Lung (tissue), 12 donors: ENCODE measurements around the gene RELN. TPM values are rescaled to one million over a fixed set of nuclear protein-coding genes. Genes with fewer than 3 reads are reported as not detected.
A peak's percentile ranks its signal among the peaks of the same experiment; 100 is the strongest.

ENCODE experiments used
- ATAC-seq: fragments of 200-7000 bp; cut with Tn5 transposase; one replicate; pipeline ENCODE4 v1.9.1; 2020; ENCODE audit warnings: moderate number of reproducible peaks; ENCODE audit not compliant: insufficient read depth, low FRiP score
- DNase-seq, 3 donors: peaks; one replicate each; pipeline ENCODE4 v3.0.0-alpha.2; 2013 to 2017
- H3K27ac ChIP-seq, 2 donors: one replicate each; pipeline ENCODE4 v1.5.1; 2013; ENCODE audit warnings: mild to moderate bottlenecking in 2 of 2, moderate library complexity in 2 of 2, control low read depth in 1 of 2, inconsistent platforms in 1 of 2, low read depth in 1 of 2, low read length in 1 of 2
- H3K27me3 ChIP-seq, 3 donors: one replicate each; pipeline ENCODE4 v1.5.1; 2013; ENCODE audit warnings: low read length in 2 of 3; ENCODE audit not compliant: control insufficient read depth in 3 of 3, insufficient read depth in 3 of 3
- H3K36me3 ChIP-seq, 4 donors: one replicate each; pipeline ENCODE4 v1.5.1; 2013; ENCODE audit warnings: low read length in 4 of 4, mild to moderate bottlenecking in 1 of 4, moderate library complexity in 1 of 4; ENCODE audit not compliant: control insufficient read depth in 4 of 4, insufficient read depth in 4 of 4
- H3K4me1 ChIP-seq, 5 donors: one replicate each; pipeline ENCODE4 v1.5.1; 2013; ENCODE audit warnings: low read length in 5 of 5, mild to moderate bottlenecking in 2 of 5, moderate library complexity in 1 of 5; ENCODE audit not compliant: control insufficient read depth in 5 of 5, insufficient read depth in 5 of 5
- H3K4me3 ChIP-seq: one replicate; pipeline ENCODE4 v1.5.1; 2013; ENCODE audit warnings: mild to moderate bottlenecking, control low read depth, moderate library complexity
- H3K9ac ChIP-seq, 2 donors: one replicate each; pipeline ENCODE4 v1.5.1; 2013; ENCODE audit warnings: low read length in 2 of 2, control low read depth in 1 of 2; ENCODE audit not compliant: insufficient read depth in 1 of 2
- H3K9me3 ChIP-seq, 4 donors: one replicate each; pipeline ENCODE4 v1.5.1; 2013; ENCODE audit warnings: low read length in 3 of 4, mild to moderate bottlenecking in 1 of 4, moderate library complexity in 1 of 4; ENCODE audit not compliant: control insufficient read depth in 4 of 4, insufficient read depth in 3 of 4
- WGBS, 2 donors: extraction: QIAGEN DNeasy Blood & Tissue Kit; methylation state at CpG; one replicate each; pipeline ENCODE4 v1.1.7; 2013; 5-methylcytosine and 5-hydroxymethylcytosine counted together
- polyA plus RNA-seq, 2 donors: library from polyadenylated mRNA; stranded (reverse); fragments of 200-250 nt; gene quantifications; one replicate each; pipeline ENCODE4 v1.2.1, GENCODE V29; 2013
- total RNA-seq, 2 donors: library from RNA; depleted of rRNA in 1 of 2; stranded (reverse); fragments of >200 nt in 1 of 2; gene quantifications; one replicate each; pipeline ENCODE4 v1.2.1, GENCODE V29; 2014 to 2021
- TF ChIP-seq, protein P1 (sequence below): IDR thresholded peaks from 2 replicates; pipeline ENCODE4 v1.5.1; 2012; ENCODE audit warnings: mild to moderate bottlenecking; ENCODE audit errors: control extremely low read depth, extremely low read depth
- donor health status: control.
- donor health status: control.
- donor health status: Bipolar disorder and iron deficiency.
- donor health status: healthy.
- donor health status: DM: yes; HTN: yes; CAD: no.

Gene RELN
- total and polyA plus RNA-seq, 4 donors, result 0.24 to 7.7 (median 2.0) TPM

- TF ChIP-seq, protein P1, sequence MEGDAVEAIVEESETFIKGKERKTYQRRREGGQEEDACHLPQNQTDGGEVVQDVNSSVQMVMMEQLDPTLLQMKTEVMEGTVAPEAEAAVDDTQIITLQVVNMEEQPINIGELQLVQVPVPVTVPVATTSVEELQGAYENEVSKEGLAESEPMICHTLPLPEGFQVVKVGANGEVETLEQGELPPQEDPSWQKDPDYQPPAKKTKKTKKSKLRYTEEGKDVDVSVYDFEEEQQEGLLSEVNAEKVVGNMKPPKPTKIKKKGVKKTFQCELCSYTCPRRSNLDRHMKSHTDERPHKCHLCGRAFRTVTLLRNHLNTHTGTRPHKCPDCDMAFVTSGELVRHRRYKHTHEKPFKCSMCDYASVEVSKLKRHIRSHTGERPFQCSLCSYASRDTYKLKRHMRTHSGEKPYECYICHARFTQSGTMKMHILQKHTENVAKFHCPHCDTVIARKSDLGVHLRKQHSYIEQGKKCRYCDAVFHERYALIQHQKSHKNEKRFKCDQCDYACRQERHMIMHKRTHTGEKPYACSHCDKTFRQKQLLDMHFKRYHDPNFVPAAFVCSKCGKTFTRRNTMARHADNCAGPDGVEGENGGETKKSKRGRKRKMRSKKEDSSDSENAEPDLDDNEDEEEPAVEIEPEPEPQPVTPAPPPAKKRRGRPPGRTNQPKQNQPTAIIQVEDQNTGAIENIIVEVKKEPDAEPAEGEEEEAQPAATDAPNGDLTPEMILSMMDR, result no peak
- DNase-seq, result no peak
- no peak for ATAC-seq
- H3K4me3 ChIP-seq, result no peak overlapping the region
- no peaks in the 10 kb centered on the region for H3K27me3 ChIP-seq
- no peaks in the 10 kb centered on the region for H3K9me3 ChIP-seq
- no peak overlapping the region for H3K27ac ChIP-seq
- no peaks in the 10 kb centered on the region for H3K36me3 ChIP-seq
- H3K9ac ChIP-seq, result no peak overlapping the region
- H3K4me1 ChIP-seq, result no peaks in the 10 kb centered on the region
These were observed 132.5 kb downstream of the RELN start for GRCh38 chr7:103856929-103857328.

DNA sequence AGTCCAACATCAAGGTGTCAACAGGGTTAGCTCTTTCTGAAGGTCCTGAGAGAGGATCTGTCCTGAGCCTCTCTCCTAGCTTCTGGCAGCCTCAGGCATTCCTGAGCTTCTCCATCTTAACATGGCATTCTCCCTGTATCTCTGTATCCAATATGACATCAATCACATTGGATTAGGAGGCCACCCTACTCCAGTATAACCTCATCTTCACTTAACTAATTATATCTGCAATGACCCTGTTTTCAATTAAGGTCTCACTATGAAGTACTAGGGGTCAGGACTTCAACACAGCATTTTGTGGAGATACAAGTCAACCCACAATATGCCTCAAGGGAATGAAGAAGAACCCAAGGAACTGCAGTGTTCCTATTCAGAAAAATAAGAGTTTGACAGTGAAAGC, 133.8 kb downstream of the RELN start:
- H3K27ac ChIP-seq, result no peak overlapping the region
- no peaks in the 10 kb centered on the region for H3K36me3 ChIP-seq
- no peak for DNase-seq
- ATAC-seq, result no peak
- no peak overlapping the region for H3K9ac ChIP-seq
- no peaks in the 10 kb centered on the region for H3K27me3 ChIP-seq
- H3K4me3 ChIP-seq, result no peak overlapping the region
- no peaks in the 10 kb centered on the region for H3K9me3 ChIP-seq
- TF ChIP-seq, protein P1, result no peak
- no peaks in the 10 kb centered on the region for H3K4me1 ChIP-seq

GRCh38 chr7:103854611-103855010, 134.8 kb downstream of the RELN start:
- TF ChIP-seq, protein P1, result no peak
- H3K4me3 ChIP-seq, result no peak overlapping the region
- H3K27ac ChIP-seq, result no peak overlapping the region
- H3K27me3 ChIP-seq, result no peaks in the 10 kb centered on the region
- no peak for ATAC-seq
- H3K9me3 ChIP-seq, result no peaks in the 10 kb centered on the region
- H3K9ac ChIP-seq, result no peak overlapping the region
- DNase-seq, result no peak
- no peaks in the 10 kb centered on the region for H3K4me1 ChIP-seq
- 78 to 86% methylated on average over 3 of the region's 3 CpGs for WGBS, 2 donors
- no peaks in the 10 kb centered on the region for H3K36me3 ChIP-seq

- peak in 1 of 3 donors; percentile 75 for DNase-seq
- Histone ChIP-seq H3K4me1 (no peaks in the 10 kb centered on the region), H3K27ac (no peak overlapping the region), H3K27me3 (no peaks in the 10 kb centered on the region), H3K9me3 (no peaks in the 10 kb centered on the region), H3K4me3 (no peak overlapping the region), H3K9ac (no peak overlapping the region), H3K36me3 (no peaks in the 10 kb centered on the region)
- ATAC-seq, result no peak
- 50 to 57% methylated on average over 4 of the region's 4 CpGs for WGBS, 2 donors
- TF ChIP-seq, protein P1, result no peak
These were observed 138.1 kb downstream of the RELN start for GRCh38 chr7:103851357-103851756.
